NK-92 (cell line): ENCODE results near the gene YES1.
"Not testable (repeated sequence)": the region's sequence is repeated elsewhere in the genome, so short reads cannot be mapped to it uniquely, and the experiment has no call there.

ENCODE experiments used
- DNase-seq: peaks from one replicate; lab custom pipeline; 2025; ENCODE audit not compliant: unreplicated experiment; lab: John Stamatoyannopoulos, UW

Gene YES1

GRCh38 chr18:730692-731091, 81.3 kb downstream of the YES1 start:
- DNase-seq, result no peak

GRCh38 chr18:730120-730519, 81.9 kb downstream of the YES1 start:
- DNase-seq, result not testable (repeated sequence)

- DNase-seq, result no peak
Measured at GRCh38 chr18:725646-726045, 86.4 kb downstream of the YES1 start.

- no peak for DNase-seq
Measured at GRCh38 chr18:723541-724080, 88.4 kb downstream of the YES1 start.

GRCh38 chr18:717003-717402, 95.0 kb downstream of the YES1 start:
- DNase-seq, result no peak

GRCh38 chr18:715626-716025, 96.4 kb downstream of the YES1 start:
- DNase-seq, result no peak

GRCh38 chr18:713135-713490, 98.9 kb downstream of the YES1 start:
- DNase-seq, result no peak

- DNase-seq, result no peak
Measured at GRCh38 chr18:712401-713134, 99.5 kb downstream of the YES1 start, which contains the start of gene ENOSF1. ENOSF1 (minus strand) TSS chr18:712630; CDS start chr18:712587, 43 bp downstream.

- DNase-seq, result no peak
Measured at GRCh38 chr18:711657-712400, 100.2 kb downstream of the YES1 start.

GRCh38 chr18:711310-711656, 100.8 kb downstream of the YES1 start:
- no peak for DNase-seq

- no peak for DNase-seq
Measured at GRCh38 chr18:710418-711300, 101.4 kb downstream of the YES1 start.

GRCh38 chr18:709771-710170, 102.3 kb downstream of the YES1 start:
- no peak for DNase-seq

GRCh38 chr18:708096-708495, 103.9 kb downstream of the YES1 start:
- DNase-seq, result no peak

- no peak for DNase-seq
Measured at GRCh38 chr18:706405-706804, 105.6 kb downstream of the YES1 start.

- DNase-seq, result no peak
Measured at GRCh38 chr18:703213-703967, 108.7 kb downstream of the YES1 start.

GRCh38 chr18:697800-698199, 114.2 kb downstream of the YES1 start:
- no peak for DNase-seq

GRCh38 chr18:697012-697411, 115.0 kb downstream of the YES1 start:
- DNase-seq, result no peak

- DNase-seq, result no peak
Measured at GRCh38 chr18:693466-694187, 118.4 kb downstream of the YES1 start.

- DNase-seq, result no peak
Measured at GRCh38 chr18:692824-693223, 119.2 kb downstream of the YES1 start.

- DNase-seq, result no peak
Measured at GRCh38 chr18:688323-688722, 123.7 kb downstream of the YES1 start.
